IPS DF 19.7 (cell line): ENCODE data around the gene ANKRA2.
"Not testable (repeated sequence)": the region's sequence is repeated elsewhere in the genome, so short reads cannot be mapped to it uniquely, and the experiment has no call there.

Source experiments
- DNase-seq: peaks from one replicate; pipeline ENCODE4 v3.0.0-alpha.2; 2013; ENCODE audit warnings: low read depth, low spot score

ANKRA2 gene

GRCh38 chr5:73550016-73550415, 15.4 kb downstream of the ANKRA2 start:
- no peak for DNase-seq

DNA sequence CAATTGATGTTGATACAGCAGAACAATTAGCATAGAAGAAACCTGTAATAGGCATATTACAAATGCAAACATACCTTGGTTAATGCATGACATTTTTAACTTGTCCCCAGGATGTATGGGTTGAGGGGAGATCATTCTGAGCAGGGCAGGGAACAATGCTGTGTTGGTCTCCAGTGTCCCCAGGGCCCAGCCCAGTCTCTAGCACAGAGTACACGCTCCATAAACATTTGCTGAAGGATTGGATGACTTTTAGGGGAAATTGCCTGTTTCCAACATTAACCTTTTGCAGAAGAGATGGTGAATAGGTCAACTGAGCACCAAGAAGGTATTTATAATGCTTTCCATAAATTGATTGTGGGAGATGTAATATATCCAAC, 20.0 kb downstream of the ANKRA2 start:
- no peak for DNase-seq

- no peak for DNase-seq
These were observed 20.7 kb downstream of the ANKRA2 start for GRCh38 chr5:73544429-73545402.

- no peak for DNase-seq
These were observed 23.4 kb downstream of the ANKRA2 start for GRCh38 chr5:73542020-73542419.

DNA sequence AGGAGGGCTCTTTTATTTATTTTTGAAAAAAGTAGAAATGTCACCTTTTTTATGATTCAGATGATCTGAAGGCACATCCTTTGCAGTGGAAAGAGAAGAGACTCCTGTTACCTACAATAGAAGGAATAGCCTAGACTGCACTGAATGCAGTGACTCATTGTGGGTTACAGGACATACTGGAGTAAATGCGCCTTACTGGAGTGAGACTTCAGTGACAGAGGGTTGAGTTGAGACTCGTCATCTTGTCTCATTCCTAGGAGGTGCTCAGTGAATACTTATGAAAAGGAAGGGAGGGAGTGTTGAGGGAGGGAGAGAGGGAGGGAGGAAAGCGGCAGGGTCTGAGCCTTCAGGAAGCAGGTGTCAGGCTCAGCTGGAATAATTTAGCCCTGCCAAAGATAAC, 25.2 kb downstream of the ANKRA2 start:
- DNase-seq = no peak

DNA sequence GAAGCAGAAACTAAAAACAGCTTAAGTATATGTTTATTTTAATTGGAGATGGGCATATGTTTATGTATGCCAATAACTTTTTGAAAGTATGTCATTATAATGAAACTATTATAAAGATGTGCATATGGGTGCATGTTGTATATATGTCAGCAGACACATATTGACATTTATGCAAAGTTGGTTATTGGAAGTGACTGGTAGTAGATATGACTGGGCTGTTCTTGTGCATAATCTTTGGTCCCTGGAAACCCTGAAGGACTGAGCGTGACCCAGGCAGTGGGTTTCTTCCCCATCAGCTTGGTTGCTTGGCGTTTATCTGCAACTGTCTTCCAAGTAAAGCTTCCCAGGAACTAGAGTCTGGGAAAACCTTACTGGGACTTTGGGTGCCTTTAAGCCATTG, 25.7 kb downstream of the ANKRA2 start:
- DNase-seq = no peak

- no peak for DNase-seq
These were observed 30.5 kb downstream of the ANKRA2 start for GRCh38 chr5:73534971-73535370.

DNA sequence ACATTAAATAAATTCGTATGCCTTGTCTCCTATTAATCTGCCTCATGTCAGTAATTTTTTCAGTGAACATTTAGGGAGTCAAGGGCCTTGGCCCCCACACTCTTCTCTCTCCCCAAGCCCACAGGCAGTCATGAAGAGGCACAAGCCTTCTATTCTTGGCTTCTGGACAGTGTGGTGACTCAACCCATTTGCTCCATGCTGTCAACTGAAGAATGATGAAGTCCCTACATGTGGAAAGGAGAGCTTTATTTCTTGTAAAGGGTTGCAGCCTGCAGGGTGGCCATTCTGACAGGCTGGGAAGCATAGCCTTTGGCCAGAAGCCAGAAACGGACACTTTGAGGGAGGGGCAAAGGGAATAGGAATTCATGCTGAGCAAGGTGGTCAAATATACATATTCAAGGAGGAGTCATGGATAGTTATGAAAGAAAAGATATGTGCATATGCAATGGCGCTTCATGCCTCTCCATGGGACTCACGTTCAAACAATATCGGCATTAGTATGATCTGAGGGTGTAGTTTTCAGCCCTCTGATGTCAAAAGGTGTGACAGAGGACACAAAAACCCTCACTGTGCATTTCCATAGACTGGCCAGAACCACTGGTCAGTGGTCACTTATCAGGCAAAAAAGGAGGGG, 31.3 kb downstream of the ANKRA2 start:
- no peak for DNase-seq

GRCh38 chr5:73532195-73532594, 33.2 kb downstream of the ANKRA2 start:
- DNase-seq = no peak

GRCh38 chr5:73531356-73531755, 34.1 kb downstream of the ANKRA2 start:
- no peak for DNase-seq

GRCh38 chr5:73529081-73529480, 36.4 kb downstream of the ANKRA2 start:
- no peak for DNase-seq

GRCh38 chr5:73528248-73528647, 37.2 kb downstream of the ANKRA2 start:
- DNase-seq = no peak

GRCh38 chr5:73525606-73526203, 39.7 kb downstream of the ANKRA2 start:
- DNase-seq = no peak

DNA sequence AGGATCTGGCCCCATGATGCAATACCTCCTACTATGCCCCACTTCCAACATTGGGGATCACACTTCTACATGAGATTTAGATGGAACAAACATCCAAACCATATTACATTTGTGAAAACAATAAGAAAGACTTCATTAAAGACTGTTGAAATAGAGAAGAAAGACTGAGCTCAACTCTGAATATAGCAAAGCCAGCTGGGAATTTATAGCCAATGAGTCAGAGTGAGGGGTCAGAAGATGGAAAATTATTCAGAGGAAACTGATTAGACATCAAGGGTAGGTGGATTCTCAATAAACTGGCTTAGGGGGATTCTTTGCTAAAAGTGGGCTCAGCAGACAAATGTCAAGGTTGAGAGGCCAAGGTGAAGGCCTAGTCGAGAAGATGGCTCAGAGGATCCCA, 41.6 kb downstream of the ANKRA2 start:
- no peak for DNase-seq

DNA sequence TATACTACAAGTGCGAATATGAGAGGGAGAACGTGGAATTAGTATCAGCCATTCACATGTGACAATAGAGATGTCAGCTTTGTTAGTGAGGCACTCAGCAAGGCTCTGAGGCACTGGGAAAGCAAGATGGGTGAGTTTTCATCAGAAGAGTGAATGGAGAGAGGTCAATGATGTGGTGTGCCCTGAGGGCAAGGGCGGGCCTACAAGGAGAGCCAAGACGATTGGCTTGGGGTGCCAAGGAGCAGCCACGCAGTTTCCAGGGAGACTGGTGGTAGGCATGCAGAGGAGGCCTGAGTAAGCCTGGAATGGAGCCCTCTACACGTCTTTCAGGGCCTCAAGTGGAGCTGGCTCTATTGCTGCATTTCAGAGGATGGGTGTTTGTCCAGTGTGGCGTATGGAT, 42.5 kb downstream of the ANKRA2 start:
- DNase-seq = no peak

- DNase-seq = peak; percentile 70
These were observed 45.7 kb downstream of the ANKRA2 start for GRCh38 chr5:73519531-73520283.

GRCh38 chr5:73515232-73515631, 50.2 kb downstream of the ANKRA2 start:
- no peak for DNase-seq

- no peak for DNase-seq
These were observed 51.0 kb downstream of the ANKRA2 start for GRCh38 chr5:73514418-73514817.

DNA sequence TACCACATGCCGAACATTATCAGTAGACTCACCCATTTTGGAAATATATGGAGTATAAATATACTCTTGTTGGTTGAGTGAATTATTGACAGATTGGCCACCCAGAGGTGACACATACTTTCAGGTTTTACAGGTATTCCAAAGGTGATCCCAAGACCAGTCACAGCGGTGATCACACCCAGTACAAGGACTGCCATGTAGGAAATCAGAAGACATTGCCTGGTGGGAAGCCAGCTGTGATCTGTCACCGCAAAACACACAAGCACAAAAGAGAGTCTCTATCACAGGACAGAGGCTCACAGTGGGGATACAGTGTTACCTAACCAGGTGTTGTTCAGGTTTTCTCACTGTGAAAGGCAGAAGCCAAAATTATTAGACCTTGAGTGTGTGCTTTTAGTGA, 51.4 kb downstream of the ANKRA2 start:
- no peak for DNase-seq

DNA sequence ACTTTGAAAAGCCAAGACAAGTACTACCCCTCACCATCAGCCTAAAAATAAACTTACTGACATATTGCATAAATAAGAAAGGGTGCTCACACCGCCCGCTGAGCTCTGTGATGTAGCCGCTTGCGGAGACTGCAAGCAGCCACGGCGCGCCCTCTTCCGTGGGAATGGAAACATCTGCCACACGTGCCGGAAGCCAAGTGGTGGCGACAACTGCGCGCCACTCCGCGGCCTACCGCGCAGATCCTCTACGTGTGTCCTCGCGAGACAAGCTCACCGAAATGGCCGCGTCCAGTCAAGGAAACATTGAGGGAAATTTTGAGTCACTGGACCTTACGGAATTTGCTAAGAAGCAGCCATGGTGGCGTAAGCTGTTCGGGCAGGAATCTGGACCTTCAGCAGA, 56.9 kb downstream of the ANKRA2 start:
- DNase-seq = not testable (repeated sequence)

DNA sequence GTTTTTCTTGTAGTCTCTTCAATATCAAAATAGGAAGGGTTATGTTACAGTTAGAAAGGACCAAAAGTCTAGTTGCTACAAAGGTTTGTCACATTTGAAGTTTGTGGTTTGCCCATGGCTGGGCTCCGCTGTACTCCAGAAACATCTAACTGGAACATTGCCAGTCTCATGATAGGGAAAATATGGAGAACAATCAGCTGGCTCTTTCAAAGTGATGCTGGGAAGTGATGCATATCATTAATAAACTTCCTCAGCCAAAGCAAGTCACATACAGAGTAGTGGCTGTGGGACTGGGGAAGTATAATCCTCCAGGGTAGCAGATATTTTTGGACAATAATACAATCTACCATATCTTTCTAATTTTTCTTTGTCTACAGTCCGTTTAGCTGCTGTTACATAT, 58.4 kb downstream of the ANKRA2 start:
- DNase-seq = no peak

DNA sequence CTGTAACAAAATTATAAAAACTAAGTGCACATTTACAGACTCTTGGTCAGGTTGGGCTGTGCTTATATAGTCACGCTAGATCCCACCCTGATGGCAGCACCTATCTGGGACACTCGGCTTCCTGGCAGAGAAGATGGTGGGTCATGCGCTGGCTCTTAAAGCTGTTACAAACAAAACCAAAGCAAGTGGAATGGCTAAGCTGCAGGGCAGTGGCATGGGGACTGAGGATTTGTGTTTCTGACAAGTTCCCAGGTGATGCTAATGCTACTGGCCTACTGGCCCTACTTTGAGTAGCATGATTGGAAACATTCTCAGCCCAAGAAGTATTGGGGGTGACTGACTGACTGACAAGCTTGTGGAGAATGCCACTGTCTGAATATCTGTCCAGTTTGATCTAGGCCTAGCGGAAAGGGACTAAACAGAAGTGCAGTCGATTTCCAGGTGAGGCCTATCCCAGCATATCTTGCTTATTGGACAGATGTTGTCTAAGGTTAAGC, 58.9 kb downstream of the ANKRA2 start:
- no peak for DNase-seq
